A549 (cell line): Measurements from ENCODE around the gene GNGT2.

ENCODE experiments used
- CBX8 ChIP-seq: fragments of 200-600 bp; sonication (generic); IDR thresholded peaks from 2 replicates; pipeline ENCODE4 v1.6.1; 2016
- CTCF ChIP-seq: fragments of >200 bp; sonication (Bioruptor Twin); formaldehyde crosslinking; IDR thresholded peaks from 3 replicates; pipeline ENCODE4 v1.5.1; 2016
- EP300 ChIP-seq, 2 experiments: fragments of >200 bp; sonication (Bioruptor Twin); formaldehyde crosslinking; IDR thresholded peaks; 2 replicates in 1 of 2; 3 replicates in 1 of 2; pipeline ENCODE4 v1.6.1; 2016 to 2017
- KDM1A ChIP-seq: fragments of 200-600 bp; sonication (generic); IDR thresholded peaks from 2 replicates; pipeline ENCODE4 v1.6.1; 2016; ENCODE audit warnings: low read depth, mild to moderate bottlenecking
- RFX5 ChIP-seq: fragments of 450-650 bp; IDR thresholded peaks from 2 replicates; pipeline ENCODE4 v1.7.1; 2014; ENCODE audit warnings: antibody characterized with exemption, mild to moderate bottlenecking, moderate library complexity

GRCh38 chr17:49217651-49218413, 7.5 kb upstream of the GNGT2 start:
- TF ChIP-seq CBX8 = no peak
- no peak for TF ChIP-seq CTCF
- TF ChIP-seq KDM1A = no peak
- TF ChIP-seq RFX5 = no peak
- TF ChIP-seq EP300 (IDR thresholded peaks at IDR 0.05) = no peak
